ENCODE measurements around the gene TP53RK. TPM values are rescaled to one million over a fixed set of nuclear protein-coding genes. Genes with fewer than 3 reads are reported as not detected.
A peak's percentile ranks its signal among the peaks of the same experiment; 100 is the strongest.

The TP53RK gene
- total and polyA plus RNA-seq, 2 experiments from 2014 or later: 24.2 to 26.0 TPM

GRCh38 chr20:46731770-46732169 lies 42.5 kb upstream of the TP53RK start:
- Histone ChIP-seq H3K4me2 (no peak overlapping the region), H3K79me2 (replicated peaks; ENCODE audit: insufficient read depth) (no peaks in the 10 kb centered on the region), H3K4me3 (no peak overlapping the region), H3K27me3 (ENCODE audit: insufficient read depth) (no peaks in the 10 kb centered on the region), H3K9me2 (ENCODE audit: insufficient read depth) (no peaks in the 10 kb centered on the region), H3K36me3 (ENCODE audit: insufficient read depth) (no peaks in the 10 kb centered on the region), H2AFZ (no peak overlapping the region), H3K27ac (ENCODE audit: low read depth) (no peak overlapping the region), H4K20me1 (replicated peaks; ENCODE audit: insufficient read depth) (no peaks in the 10 kb centered on the region; the same call in 1 of the 2 replicates), H3F3A (replicated peaks; ENCODE audit: low read depth) (no peaks in the 10 kb centered on the region), H3K4me1 (ENCODE audit: insufficient read depth) (no peaks in the 10 kb centered on the region)
- H3K27me3 Mint-ChIP-seq (ENCODE audit: insufficient read depth, low read depth, poor library complexity): peaks cover 3% of the 10 kb centered on the region
- no peak overlapping the region for H3K27ac Mint-ChIP-seq
- DNase-seq (ENCODE audit: low spot score): peak; percentile 49
- H3K36me3 Mint-ChIP-seq (ENCODE audit: low read depth): peaks cover 22% of the 10 kb centered on the region
- TF ChIP-seq ETS1 (IDR thresholded peaks at IDR 0.05): no peak
- no peak for TF ChIP-seq REST (IDR thresholded peaks at IDR 0.05; ENCODE audit: unreplicated experiment)
- peak; percentile 71 for ATAC-seq
- H3K4me3 Mint-ChIP-seq: no peak overlapping the region
- H3K9me3 Mint-ChIP-seq: no peaks in the 10 kb centered on the region
- H3K4me1 Mint-ChIP-seq: no peaks in the 10 kb centered on the region; the same call in 2 of the 3 replicates

GRCh38 chr20:46725186-46726165 lies 36.2 kb upstream of the TP53RK start:
- H3K36me3 Mint-ChIP-seq (ENCODE audit: low read depth): peaks cover 22% of the 10 kb centered on the region
- H3K27ac Mint-ChIP-seq: no peak overlapping the region
- Histone ChIP-seq H3K27me3 (ENCODE audit: insufficient read depth) (no peaks in the 10 kb centered on the region), H2AFZ (no peak overlapping the region), H4K20me1 (replicated peaks; ENCODE audit: insufficient read depth) (no peaks in the 10 kb centered on the region), H3K4me1 (ENCODE audit: insufficient read depth) (no peaks in the 10 kb centered on the region), H3K36me3 (ENCODE audit: insufficient read depth) (0 out of 2 replicates have a peak, but pooled peaks cover 1% of the 10 kb centered on the region), H3K9me2 (ENCODE audit: insufficient read depth) (peaks cover 12% of the 10 kb centered on the region; the same call in 1 of the 2 replicates), H3K27ac (ENCODE audit: low read depth) (no peak overlapping the region), H3F3A (replicated peaks; ENCODE audit: low read depth) (no peaks in the 10 kb centered on the region), H3K4me3 (no peak overlapping the region), H3K4me2 (no peak overlapping the region), H3K79me2 (replicated peaks; ENCODE audit: insufficient read depth) (no peaks in the 10 kb centered on the region)
- ATAC-seq (no peak), DNase-seq (ENCODE audit: low spot score) (no peak)
- H3K27me3 Mint-ChIP-seq (ENCODE audit: insufficient read depth, low read depth, poor library complexity): peaks cover 4% of the 10 kb centered on the region
- no peak overlapping the region for H3K4me3 Mint-ChIP-seq
- peaks cover 8% of the 10 kb centered on the region; the same call in 2 of the 3 replicates for H3K9me3 Mint-ChIP-seq
- no peak for TF ChIP-seq CREB1 (CRISPR knock-in tag; IDR thresholded peaks at IDR 0.05; ENCODE audit: low read depth)
- no peak for TF ChIP-seq STAT1 (IDR thresholded peaks at IDR 0.05; ENCODE audit: unreplicated experiment)
- TF ChIP-seq CTCF (conservative IDR thresholded peaks at IDR 0.05; ENCODE audit: low read depth in 2 of 2): no peak
- TF ChIP-seq EZH2 (IDR thresholded peaks at IDR 0.05; ENCODE audit: low read depth, unreplicated experiment): no peak
- TF ChIP-seq POLR2AphosphoS5 (IDR thresholded peaks at IDR 0.05; ENCODE audit: low read depth): no peak
- no peak for TF ChIP-seq REST (IDR thresholded peaks at IDR 0.05; ENCODE audit: unreplicated experiment)
- no peak for TF ChIP-seq NANOG (IDR thresholded peaks at IDR 0.05; ENCODE audit: borderline replicate concordance)
- TF ChIP-seq EZH2phosphoT487 (IDR thresholded peaks at IDR 0.05; ENCODE audit: unreplicated experiment): no peak
- no peak for TF ChIP-seq JUNB (IDR thresholded peaks at IDR 0.05; ENCODE audit: unreplicated experiment)
- no peaks in the 10 kb centered on the region; the same call in 2 of the 3 replicates for H3K4me1 Mint-ChIP-seq
